Activated T-cell treated with anti-CD3 and anti-CD28 coated beads for 24 hours (primary cell): ENCODE data around the gene CORO6.

Experiments
- DNase-seq: peaks from one replicate; pipeline ENCODE4 v3.0.0-alpha.2; 2020; ENCODE audit warnings: low read depth

Gene CORO6

DNA sequence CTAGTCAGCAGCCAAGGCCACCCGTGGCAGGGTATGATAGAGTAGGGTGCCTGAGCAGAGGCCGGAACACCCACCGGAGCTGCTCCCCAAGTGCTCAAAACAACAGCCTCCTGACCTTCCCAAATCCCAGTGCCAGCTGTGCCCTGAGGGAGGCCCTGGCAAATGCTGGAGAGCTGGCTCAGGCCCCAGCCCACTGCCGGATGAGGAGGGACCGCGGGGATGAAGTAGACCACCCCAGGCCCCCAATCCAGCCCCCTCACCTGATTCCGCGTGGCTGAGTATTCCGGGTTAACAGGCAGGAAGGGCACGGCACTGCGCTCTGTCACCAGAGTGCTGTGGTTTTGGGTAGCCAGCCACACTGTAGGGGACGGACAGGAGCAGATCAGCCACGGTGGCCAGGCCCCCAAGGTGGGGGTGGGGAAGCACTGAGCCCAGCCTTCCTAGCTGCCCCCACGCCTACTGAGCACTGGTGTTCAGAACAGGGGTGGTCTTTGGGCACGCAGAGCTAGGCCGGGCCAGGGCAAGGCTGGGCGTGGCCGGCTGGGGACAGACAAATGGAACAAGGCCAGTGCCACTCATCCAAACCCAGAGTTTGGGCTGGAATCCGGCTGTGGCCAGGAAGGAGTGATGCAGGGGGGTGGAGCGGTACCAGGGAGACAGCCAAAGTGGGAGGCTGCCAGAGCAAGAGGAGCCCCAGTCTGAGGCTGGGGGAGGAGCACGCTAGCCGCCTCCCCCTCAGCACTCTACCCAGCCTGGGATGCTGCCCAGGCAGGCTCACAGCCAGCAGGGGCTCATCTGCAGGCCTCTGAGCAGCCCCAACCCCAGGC lies 45.1 kb downstream of the CORO6 start:
- DNase-seq: no peak

GRCh38 chr17:29577001-29577370 lies 45.7 kb downstream of the CORO6 start:
- no peak for DNase-seq

DNA sequence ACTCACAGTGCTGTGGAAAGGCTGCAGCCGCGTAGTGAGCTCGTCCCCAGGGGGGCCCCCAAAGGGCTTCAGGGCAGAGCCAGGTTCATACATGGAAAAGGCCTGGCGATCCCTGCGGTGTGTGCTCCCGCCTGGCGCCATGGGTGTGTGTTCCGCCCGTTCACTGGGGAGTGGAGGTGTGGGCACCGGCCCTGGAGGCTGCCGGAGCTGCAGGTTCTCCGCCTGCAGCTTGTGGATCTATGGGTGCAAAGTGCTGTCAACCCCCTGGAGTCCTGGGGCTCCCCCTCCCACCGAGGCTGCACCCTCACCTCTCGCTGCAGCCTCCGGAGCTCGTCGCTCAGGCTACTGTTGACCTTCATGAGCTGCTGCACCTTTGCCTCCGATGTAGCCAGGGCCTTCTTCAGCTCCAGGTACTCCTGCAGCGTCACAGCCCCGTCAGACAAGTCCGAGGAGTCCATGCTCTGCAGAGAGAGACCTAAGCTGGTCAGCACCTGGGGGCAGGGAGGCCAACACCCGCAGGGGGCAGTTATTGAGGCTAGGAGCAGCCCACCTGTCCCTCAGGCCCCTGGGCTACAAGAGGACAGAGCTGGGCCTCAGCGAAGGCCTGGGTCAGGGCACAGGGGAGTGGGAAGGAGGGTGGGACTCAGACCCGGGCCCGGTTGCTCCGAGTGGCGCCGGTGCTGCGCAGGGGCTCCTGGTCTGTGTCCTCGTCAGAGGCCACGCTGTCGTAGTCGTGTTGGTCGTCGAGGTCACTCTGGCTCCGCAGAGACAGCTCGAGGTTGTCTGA lies 46.3 kb downstream of the CORO6 start:
- DNase-seq: no peak

GRCh38 chr17:29575511-29576213 lies 47.0 kb downstream of the CORO6 start:
- no peak for DNase-seq

DNA sequence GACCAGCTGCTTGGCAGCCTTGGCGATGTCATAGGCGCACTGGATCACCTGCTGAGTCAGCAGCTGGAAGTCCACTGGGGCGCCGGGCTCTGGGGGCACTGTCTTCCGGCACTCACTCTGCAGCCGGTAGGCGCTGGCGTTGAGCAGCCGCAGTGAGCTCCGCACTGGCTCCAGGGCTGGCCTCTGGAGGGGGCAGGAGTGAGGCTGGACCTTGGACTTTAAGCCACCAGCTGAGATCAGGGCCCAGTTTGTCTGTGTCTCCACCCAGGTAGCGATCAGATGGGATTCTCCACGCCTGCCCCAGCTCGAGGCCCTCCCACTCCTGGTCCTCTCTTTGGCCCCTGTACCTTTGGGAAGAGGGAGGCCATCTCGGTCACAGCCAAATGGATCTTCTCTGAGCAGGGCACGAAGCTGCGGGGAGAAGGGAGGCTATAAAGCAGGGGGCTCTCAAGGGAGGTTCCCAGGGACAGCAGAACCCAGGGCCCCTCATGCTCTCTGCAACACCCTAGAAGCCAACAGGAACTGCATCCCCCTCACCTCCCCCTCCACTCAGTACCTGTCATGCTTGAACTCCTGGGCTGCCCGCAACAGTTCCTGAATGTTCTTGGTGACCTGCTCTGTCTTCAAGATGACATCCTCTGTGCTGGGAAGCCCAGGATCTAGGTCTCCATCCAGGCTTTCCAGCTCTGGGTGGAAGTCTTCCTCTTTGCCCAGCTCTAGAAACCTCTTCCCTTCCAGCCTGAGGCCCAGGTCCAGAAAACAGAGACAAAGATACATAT lies 47.8 kb downstream of the CORO6 start:
- no peak for DNase-seq

DNA sequence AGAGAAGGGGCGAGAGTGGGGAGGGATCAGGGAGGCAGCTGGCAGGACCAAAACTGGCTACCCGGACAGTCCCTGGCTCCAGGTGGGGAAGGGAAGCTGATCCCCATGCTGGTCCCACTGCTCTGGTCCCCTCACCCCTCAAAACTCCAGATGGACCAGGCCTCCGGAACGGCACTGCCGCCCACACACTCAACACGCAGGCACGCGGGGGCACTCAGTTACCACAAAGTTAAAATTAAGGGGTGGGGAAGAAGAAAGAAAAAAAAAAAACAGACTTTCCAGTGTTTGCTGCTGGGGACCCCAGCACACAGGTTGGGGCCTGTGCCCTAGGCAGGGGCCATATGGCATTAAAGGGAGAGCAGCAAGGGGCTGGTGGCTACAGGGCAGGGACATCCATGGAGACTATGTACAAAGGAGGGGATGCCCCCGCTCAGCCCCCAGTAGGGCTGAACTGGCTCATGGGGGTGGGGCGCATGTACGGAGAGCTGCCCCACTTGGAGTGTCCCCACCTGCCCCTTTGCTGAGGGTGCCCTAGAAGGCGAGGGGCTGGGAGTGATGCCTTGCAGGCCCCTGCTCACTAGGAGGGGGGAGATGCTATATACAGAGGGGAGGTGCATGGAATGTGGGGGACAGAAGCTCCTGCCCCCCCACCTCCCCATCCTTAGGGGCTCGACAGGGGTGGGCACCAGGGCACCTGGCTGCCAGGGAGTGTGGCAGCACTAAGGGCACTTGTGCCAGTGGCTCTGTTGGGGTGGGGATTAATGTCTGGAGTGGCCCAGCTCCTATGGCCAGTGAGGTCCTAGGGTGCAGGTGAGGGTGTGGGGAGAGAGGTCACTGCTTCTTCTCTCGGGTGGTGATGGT lies 48.6 kb downstream of the CORO6 start:
- no peak for DNase-seq

GRCh38 chr17:29573558-29573869 lies 49.2 kb downstream of the CORO6 start:
- no peak for DNase-seq

DNA sequence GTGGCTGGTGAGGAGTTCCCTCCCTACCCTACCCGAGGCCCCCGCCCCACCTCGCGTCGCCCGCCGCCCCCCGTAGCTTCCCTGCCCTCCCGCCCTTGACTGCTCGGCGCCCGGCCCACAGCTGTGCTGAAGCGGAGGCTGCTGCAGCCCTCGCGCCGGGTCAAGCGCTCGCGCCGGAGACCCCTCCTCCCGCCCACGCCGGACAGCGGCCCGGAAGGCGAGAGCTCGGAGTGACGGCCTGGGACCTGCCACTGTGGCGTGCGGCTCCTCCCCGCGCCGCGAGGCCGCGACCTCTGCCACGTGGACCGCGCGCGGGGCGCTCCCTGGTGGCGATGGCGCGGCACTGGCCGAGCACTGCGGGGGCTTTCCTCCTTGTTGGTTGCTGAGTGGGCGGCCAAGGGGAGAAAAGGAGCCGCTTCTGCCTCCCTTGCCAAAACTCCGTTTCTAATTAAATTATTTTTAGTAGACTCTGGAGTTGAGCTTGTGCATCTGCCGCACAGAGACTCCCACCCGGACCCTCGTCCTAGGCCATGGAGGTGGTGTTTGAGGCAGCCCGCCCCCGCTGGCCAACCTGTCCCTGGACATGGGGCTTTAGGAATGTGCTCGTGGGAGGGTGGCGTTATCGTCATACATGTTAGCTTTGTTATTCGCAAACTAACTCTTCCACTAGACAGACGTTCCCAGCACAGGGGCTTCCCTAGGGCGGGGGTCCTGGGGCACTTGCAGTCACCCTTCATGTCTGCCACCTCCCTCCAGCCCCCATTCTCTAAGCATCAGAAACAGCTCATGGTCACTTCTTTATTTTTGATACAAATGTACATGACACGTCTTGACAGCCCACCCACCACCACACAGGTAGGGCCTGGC lies 49.8 kb downstream of the CORO6 start:
- DNase-seq: no peak

DNA sequence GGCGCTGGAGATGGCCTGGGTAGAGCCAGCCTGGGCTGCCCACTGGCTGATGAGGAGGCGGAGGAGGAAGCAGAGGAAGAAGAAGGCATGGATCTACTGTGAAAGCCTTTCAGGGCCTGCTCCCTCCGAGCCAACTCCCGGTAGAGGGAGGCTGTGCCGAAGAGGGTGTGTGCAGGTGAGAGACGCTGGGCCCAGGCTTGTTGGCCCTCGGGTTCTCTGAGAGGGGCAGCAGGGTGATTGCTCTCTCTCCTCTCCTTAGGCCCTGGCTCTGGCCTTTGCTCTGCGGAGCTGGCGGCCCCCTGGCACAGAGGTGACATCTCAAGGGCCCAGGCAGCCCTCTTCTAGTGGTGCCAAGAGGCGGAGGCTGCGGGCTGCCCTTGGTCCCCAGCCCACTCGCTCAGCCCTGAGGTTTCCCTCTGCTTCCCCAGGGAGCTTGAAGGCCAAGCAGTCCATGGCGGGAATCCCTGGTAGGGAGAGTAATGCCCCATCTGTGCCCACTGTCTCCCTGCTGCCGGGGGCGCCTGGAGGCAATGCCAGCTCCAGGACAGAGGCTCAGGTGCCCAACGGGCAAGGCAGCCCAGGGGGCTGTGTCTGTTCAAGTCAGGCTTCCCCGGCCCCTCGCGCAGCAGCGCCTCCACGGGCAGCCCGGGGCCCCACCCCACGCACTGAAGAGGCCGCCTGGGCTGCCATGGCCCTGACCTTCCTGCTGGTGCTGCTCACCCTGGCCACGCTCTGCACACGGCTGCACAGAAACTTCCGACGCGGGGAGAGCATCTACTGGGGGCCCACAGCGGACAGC lies 50.6 kb downstream of the CORO6 start:
- no peak for DNase-seq

GRCh38 chr17:29571486-29571882 lies 51.2 kb downstream of the CORO6 start:
- no peak for DNase-seq

GRCh38 chr17:29570521-29570920 lies 52.2 kb downstream of the CORO6 start:
- DNase-seq: no peak

DNA sequence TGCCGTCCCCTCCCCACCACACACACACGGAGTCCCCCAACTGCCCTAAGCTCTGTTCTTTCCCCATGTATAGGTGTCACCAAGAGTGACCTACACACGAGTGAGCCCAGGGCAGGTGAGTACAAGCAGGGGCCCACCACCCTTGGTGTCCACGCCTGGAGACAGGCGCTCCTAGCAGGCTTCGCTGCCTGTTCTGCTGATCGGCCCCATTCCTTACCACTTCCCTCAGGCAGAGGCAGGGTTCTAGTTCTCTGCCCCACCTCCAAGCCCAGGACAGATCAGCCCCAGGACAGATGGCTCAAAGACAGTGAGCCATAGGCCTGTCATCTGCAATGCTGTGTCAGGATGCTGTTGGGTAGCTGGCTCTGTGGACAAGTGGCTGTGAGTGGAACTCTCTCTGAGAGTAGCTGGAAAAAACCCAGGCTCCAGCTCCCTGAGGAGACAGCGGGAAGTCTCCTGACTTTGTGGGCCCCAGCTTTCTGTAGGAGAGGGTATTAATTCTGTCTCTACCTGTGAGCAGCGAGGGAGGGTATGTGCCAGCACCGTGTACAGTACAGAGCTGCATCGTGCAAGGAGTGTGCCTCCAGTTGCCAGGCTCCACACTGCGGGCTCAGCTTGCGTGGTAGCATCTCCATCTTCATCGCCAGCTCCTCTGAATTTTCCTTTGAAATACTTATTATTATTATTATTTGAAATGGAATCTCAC lies 53.3 kb downstream of the CORO6 start:
- DNase-seq: no peak

GRCh38 chr17:29568331-29569244 lies 54.1 kb downstream of the CORO6 start, which contains the start of gene TP53I13:
Gene TP53I13 (plus strand): TSS chr17:29568701. CDS start chr17:29568759, 58 bp downstream.
- DNase-seq: peak; percentile 88

GRCh38 chr17:29567554-29568330 lies 55.0 kb downstream of the CORO6 start:
- peak; percentile 69 for DNase-seq

DNA sequence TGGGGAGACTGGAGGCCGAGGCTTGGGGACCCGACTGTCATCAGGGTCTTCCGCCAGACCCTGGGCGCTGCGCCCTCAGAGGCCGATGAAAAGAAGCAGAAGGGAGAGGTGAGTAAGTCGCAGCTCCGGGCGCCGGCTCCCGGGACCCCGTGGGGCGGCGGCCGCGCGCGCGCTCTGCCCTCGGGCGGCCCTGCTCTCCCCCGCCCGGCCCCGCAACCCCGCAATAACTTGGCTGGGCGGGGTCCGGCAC lies 55.5 kb downstream of the CORO6 start:
- DNase-seq: no peak

- DNase-seq: no peak
These were observed 56.0 kb downstream of the CORO6 start, which contains the start of gene ABHD15 for GRCh38 chr17:29566473-29567303. Gene ABHD15 (minus strand): TSS chr17:29567037. CDS start chr17:29566966, 71 bp downstream.
